HG02759 (cell line): Measurements from ENCODE around the gene SHMT2.
"Not testable (repeated sequence)": the region's sequence is repeated elsewhere in the genome, so short reads cannot be mapped to it uniquely, and the experiment has no call there.

Source experiments
- ATAC-seq: cut with Tn5 transposase; IDR thresholded peaks from one replicate; pipeline ENCODE4 v1.9.1; 2021; ENCODE audit warnings: mild to moderate bottlenecking, moderate library complexity; ENCODE audit not compliant: unreplicated experiment

SHMT2 gene

DNA sequence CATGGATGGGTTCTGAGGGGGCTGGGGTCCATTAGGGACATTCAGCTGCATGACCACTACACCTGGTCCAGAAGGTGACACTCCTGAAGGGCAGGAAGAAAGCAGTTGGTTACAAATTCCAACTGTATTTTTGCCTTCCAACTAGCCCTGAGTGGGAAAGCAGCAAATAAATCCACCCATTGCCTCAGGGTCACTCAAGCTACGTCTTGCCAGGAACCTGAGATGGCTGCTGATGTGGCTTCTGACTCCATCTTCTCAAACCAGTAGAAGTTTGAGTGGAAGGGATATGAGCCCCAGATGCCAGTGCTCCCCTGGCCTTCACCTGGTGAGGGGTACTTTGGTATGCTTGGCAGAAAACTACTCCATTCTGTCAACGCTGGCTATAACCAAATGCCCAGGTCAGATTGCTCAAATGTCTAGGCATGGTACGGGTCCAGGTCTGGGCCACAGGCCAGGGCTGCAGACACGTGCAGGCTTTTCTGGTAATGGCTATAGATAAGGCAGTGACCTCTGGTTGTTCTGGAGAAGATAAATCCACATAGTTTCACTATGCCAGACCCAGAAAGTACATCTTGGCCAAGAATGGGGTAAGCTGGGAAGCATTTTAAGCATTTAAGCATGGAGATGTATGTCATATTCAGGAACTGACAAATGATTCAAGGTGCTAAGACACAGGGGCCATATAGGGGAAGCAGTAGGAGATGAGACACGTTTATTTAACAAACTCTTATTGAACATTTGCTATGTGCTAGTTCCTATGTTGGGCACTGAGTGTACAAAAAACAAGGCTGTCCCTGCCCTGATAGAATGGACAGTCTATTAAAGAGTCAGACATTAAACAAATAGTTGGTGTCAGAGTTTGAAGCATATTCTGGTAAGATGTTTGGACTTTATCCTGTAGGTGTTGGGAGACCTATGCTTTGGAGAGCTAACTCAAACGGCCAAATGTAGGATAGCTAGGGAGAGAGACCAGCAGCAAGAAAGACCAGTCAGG lies 29.8 kb downstream of the SHMT2 start:
- no peak for ATAC-seq

DNA sequence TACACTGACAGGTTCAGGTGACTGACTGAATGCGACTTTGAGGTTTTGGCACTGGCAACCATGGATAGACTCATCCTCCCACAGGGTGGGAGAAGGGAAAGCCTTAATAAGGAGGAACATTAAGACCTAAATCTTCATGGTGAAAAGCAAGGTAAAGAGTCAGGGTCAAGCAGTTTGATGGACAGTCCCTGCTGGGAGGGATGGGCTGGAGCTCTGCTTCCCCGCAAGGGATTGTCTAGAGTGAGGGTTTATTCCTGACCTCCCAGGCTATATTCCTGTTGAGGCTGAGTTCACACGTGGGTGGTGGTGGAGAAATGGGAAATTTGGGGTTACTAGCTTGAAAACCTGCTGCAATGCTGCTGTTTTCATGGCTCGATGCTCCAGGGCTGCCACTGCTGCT lies 30.9 kb downstream of the SHMT2 start:
- ATAC-seq, result no peak

DNA sequence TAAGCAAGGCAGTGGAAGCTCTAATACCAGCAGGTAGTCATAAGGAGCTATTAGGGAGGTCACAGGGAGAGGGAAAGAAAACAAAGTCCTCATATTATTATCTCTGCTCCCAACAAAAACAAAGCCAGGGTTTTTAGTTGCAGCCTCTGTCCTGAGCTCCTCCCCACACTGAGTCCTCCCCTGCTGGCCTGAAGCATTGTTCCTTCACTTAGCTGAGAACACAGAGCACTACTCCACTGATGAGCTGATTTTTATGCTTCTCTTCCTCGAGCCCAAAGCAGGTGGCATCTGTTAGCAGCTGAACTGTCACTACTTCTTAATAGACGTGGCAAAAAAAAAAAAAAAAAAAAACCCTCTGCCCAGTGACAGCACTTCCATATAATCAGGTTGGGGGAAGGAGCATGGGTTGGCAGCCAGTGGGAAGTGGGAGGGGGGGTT lies 31.9 kb downstream of the SHMT2 start:
- ATAC-seq, result no peak

GRCh38 chr12:57262126-57262822 lies 32.8 kb downstream of the SHMT2 start:
- no peak for ATAC-seq

DNA sequence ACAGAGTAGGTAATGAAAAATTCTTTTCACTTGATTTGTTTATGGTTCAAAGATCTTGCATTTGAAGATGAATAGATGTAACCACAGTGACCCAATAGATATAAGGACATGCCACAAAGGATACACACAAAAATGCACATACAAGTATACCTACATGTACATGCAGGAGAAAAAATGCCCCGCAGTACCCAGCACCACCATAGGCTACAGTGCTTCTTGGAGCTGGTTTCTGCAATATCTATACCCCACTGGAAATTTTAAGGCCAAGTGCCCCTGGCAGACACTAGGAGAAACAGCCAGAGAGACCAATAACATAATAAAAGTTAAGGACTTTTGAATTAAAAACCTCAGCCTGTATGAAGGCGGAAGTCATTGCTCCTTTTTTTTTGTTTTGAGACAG lies 33.6 kb downstream of the SHMT2 start:
- ATAC-seq, result no peak

- no peak for ATAC-seq
Observed at GRCh38 chr12:57266681-57267080, 37.2 kb downstream of the SHMT2 start.

- ATAC-seq, result no peak
Observed at GRCh38 chr12:57268264-57268663, 38.8 kb downstream of the SHMT2 start.

DNA sequence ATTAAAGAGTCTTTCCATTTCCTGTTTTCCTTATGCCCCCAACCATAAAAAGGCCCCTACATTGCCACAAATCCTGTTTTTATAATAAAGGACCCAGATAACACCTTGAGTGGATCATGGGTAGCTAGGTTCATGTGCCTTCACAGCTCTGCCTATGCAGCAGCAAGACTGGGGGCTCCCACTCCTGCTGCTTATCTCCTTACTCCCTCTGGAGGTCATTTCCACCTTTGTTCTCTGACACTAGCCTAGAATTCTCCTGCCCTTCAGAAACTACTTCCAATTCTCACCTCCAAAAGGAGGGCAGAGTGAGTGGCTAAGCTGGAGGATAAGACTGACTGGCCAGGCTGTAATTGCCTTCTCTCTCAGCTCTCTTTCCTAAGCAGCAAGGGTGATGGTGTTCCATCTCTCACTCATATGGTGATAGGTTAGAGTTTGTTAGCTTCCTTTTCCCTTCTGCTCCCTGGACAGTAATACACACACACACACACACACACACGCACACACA lies 41.5 kb downstream of the SHMT2 start:
- no peak for ATAC-seq

GRCh38 chr12:57272337-57273151 lies 43.0 kb downstream of the SHMT2 start:
- ATAC-seq, result no peak

GRCh38 chr12:57273516-57273915 lies 44.0 kb downstream of the SHMT2 start:
- ATAC-seq, result no peak

DNA sequence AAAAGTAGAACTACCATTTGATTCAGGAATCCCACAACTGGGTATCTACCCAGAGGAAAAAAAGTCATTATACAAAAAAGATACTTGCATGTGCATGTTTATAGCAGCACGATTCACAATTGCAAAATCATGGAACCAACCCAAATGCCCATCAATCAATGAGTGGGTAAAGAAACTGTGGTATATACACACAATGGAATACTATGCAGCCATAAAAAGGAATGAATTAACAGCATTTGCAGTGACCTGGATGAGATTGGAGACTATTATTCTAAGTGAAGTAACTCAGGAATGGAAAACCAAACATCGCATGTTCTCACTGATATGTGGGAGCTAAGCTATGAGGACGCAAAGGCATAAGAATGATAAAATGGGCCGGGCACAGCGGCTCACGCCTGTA lies 46.7 kb downstream of the SHMT2 start:
- ATAC-seq, result not testable (repeated sequence)

DNA sequence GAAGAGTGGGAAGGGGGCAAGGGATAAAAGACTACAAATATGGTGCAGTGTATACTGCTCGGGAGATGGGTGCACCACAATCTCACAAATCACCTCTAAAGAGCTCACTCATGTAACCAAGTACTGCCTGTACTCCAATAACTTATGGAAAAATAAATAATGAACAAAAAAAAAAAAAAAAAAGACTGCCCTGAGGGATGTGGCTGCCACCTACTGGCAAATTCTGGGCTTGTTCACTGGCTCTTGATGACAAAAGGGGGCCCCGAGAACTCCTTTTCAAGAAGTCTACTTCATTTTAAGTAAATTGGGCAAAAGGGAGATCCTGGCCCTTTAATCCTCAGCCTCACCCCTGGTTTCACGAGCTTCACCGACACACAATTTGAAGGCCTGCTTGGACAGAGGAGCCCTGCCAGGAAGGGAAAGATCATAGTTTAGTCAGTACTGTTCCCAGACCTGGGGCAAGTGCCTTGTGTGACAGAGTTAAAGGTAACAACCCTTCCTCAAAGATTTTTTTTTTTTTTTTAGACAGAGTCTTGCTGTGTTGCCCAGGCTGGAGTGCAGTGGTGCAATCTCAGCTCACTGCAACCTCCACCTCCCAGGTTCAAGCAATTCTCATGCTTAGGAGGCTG lies 47.5 kb downstream of the SHMT2 start:
- ATAC-seq, result no peak

GRCh38 chr12:57278465-57279381 lies 49.2 kb downstream of the SHMT2 start:
- ATAC-seq, result no peak

- peak; percentile 97 for ATAC-seq
Observed at GRCh38 chr12:57280211-57281062, 50.9 kb downstream of the SHMT2 start.

- not testable (repeated sequence) for ATAC-seq
Observed at GRCh38 chr12:57282073-57282472, 52.6 kb downstream of the SHMT2 start.
